ENCODE measurements around the gene LLGL2.

DNA sequence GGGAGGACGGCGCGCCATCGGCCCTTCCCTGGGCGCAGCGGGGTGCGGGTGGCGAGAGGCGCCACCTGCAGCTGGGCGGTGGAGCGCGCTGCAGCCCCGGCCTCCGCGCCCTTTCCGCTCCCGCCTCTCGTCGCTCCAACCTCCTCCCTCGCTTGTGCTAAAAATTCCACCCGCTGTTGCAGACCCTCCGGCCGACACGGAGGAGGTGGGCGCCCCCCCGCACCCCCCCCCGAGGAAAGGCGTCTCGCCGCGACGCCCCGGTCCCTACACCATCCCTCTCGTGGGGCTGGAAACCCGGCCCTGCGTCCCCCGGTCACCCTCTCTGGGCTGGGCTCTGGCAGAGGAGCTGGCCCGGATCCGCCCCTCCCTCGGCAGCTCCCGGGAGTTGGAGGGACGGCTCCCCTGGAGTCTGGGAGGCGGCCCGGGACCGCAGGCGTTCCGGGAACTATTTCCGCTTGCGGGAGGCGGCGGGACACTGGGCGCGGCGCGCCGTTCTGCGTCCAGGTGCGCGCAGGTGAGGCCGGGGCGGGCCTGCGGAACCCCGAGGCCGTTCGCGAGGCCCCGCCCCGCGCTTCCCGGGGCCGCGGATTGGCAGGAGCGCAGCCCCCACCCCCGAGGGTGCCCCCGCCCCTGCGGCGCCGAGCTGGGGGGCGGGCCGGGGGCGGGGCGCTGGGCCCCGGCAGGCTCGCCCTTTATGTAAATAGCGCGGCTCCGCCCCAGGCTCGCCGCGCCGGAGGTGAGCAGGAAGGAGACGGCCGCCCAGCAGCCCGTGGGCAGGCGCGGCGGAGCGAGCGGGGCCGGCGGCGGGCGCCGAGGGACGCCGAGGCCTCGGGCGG, at the start of gene LLGL2:
- TF ChIP-seq, protein P1, sequence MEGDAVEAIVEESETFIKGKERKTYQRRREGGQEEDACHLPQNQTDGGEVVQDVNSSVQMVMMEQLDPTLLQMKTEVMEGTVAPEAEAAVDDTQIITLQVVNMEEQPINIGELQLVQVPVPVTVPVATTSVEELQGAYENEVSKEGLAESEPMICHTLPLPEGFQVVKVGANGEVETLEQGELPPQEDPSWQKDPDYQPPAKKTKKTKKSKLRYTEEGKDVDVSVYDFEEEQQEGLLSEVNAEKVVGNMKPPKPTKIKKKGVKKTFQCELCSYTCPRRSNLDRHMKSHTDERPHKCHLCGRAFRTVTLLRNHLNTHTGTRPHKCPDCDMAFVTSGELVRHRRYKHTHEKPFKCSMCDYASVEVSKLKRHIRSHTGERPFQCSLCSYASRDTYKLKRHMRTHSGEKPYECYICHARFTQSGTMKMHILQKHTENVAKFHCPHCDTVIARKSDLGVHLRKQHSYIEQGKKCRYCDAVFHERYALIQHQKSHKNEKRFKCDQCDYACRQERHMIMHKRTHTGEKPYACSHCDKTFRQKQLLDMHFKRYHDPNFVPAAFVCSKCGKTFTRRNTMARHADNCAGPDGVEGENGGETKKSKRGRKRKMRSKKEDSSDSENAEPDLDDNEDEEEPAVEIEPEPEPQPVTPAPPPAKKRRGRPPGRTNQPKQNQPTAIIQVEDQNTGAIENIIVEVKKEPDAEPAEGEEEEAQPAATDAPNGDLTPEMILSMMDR (IDR thresholded peaks at IDR 0.05; ENCODE audit: low read length), result peak; percentile 48
- TF ChIP-seq EZH2 (optimal IDR thresholded peaks at IDR 0.05; ENCODE audit: low read depth, low read length) (no peak), EZH2phosphoT487 (IDR thresholded peaks at IDR 0.05; ENCODE audit: low read length) (no peak)

All from MM.1S (cell line).